Bronchial epithelial cell (primary cell): Measurements from ENCODE around the gene FAM193A. TPM values are rescaled to one million over a fixed set of nuclear protein-coding genes. Genes with fewer than 3 reads are reported as not detected.
"Not testable (repeated sequence)": the region's sequence is repeated elsewhere in the genome, so short reads cannot be mapped to it uniquely, and the experiment has no call there.

Experiments
- DNase-seq: peaks from one replicate; pipeline ENCODE4 v3.0.0-alpha.2; 2010; ENCODE audit warnings: low read depth
- FAIRE-seq: peaks from 2 replicates; lab custom pipeline; 2011; peaks lifted over from hg19 to GRCh38; lab: Jason Lieb, UNC
- H3K27me3 ChIP-seq: 2 replicates; pipeline ENCODE4 v1.5.1; 2011; ENCODE audit warnings: low read length; ENCODE audit not compliant: control insufficient read depth, insufficient read depth
- H3K36me3 ChIP-seq: 2 replicates; pipeline ENCODE4 v1.5.1; 2011; ENCODE audit warnings: low read length; ENCODE audit not compliant: control insufficient read depth, insufficient read depth
- H3K4me3 ChIP-seq: 2 replicates; pipeline ENCODE4 v1.5.1; 2011; ENCODE audit warnings: mild to moderate bottlenecking, low read depth, low read length, control low read depth
- CTCF ChIP-seq: IDR thresholded peaks from 2 replicates; pipeline ENCODE4 v1.5.1; 2011; ENCODE audit warnings: mild to moderate bottlenecking, moderate library complexity, low read length, control low read depth, inconsistent platforms; ENCODE audit not compliant: insufficient read depth, severe bottlenecking
- total RNA-seq: library from RNA; depleted of rRNA; stranded (reverse); fragments of >200 nt; gene quantifications from 2 replicates; pipeline ENCODE4 v1.2.1, GENCODE V29; 2014

FAM193A gene
- total RNA-seq, 1 donor from 2014 or later: 6.6 TPM

GRCh38 chr4:2756691-2757350, 220.4 kb downstream of the FAM193A start:
- no peak for DNase-seq
- Histone ChIP-seq H3K27me3 (no peaks in the 10 kb centered on the region), H3K36me3 (peaks cover 2% of the 10 kb centered on the region), H3K4me3 (peak overlapping the region; percentile 16)
- no peak for FAIRE-seq
- TF ChIP-seq CTCF: no peak

- H3K36me3 ChIP-seq: no peaks in the 10 kb centered on the region
- H3K4me3 ChIP-seq: no peak overlapping the region
- H3K27me3 ChIP-seq: no peaks in the 10 kb centered on the region
- FAIRE-seq: no peak
- no peak for DNase-seq
- no peak for TF ChIP-seq CTCF
These were observed 221.0 kb downstream of the FAM193A start for GRCh38 chr4:2757426-2757825.

GRCh38 chr4:2761035-2761923, 224.8 kb downstream of the FAM193A start:
- no peaks in the 10 kb centered on the region for H3K27me3 ChIP-seq
- DNase-seq (peak; percentile 64), FAIRE-seq (peak; percentile 93)
- no peaks in the 10 kb centered on the region for H3K36me3 ChIP-seq
- no peak overlapping the region for H3K4me3 ChIP-seq
- TF ChIP-seq CTCF: peak; percentile 21

- no peak for DNase-seq
- H3K27me3 ChIP-seq: no peaks in the 10 kb centered on the region
- no peak for TF ChIP-seq CTCF
- FAIRE-seq: no peak
- H3K36me3 ChIP-seq: no peaks in the 10 kb centered on the region
- H3K4me3 ChIP-seq: no peak overlapping the region
These were observed 225.6 kb downstream of the FAM193A start for GRCh38 chr4:2762048-2762447.

- not testable (repeated sequence) for H3K4me3 ChIP-seq, FAIRE-seq, H3K27me3 ChIP-seq, H3K36me3 ChIP-seq, DNase-seq
These were observed 226.3 kb downstream of the FAM193A start for GRCh38 chr4:2762486-2763370.

- TF ChIP-seq CTCF: no peak
- FAIRE-seq (no peak), DNase-seq (no peak)
- Histone ChIP-seq H3K27me3 (no peaks in the 10 kb centered on the region), H3K4me3 (peak overlapping the region; percentile 29), H3K36me3 (no peaks in the 10 kb centered on the region)
These were observed 227.1 kb downstream of the FAM193A start for GRCh38 chr4:2763511-2763967.
